HepG2 (cell line): Measurements from ENCODE around the gene TRAPPC3. TPM values are rescaled to one million over a fixed set of nuclear protein-coding genes. Genes with fewer than 3 reads are reported as not detected.

Experiments used
- EED ChIP-seq: sonication (generic); formaldehyde crosslinking; IDR thresholded peaks from 2 replicates; pipeline ENCODE4 v1.5.0; 2020; ENCODE audit warnings: mild to moderate bottlenecking, missing genetic modification reagents
- FOXA3 ChIP-seq: IDR thresholded peaks from 2 replicates; pipeline ENCODE4 v1.6.1; 2016; ENCODE audit warnings: missing genetic modification reagents, missing compliant biosample characterization
- IRF2 ChIP-seq: IDR thresholded peaks from 2 replicates; pipeline ENCODE4 v1.6.1; 2018; ENCODE audit warnings: missing genetic modification reagents, missing compliant biosample characterization
- IRX3 ChIP-seq: sonication (generic); formaldehyde crosslinking; IDR thresholded peaks from 2 replicates; pipeline ENCODE4 v1.8.1; 2023; ENCODE audit warnings: mild to moderate bottlenecking, low read depth, missing genetic modification reagents, borderline replicate concordance
- KDM2A ChIP-seq: sonication (generic); formaldehyde crosslinking; IDR thresholded peaks from 2 replicates; pipeline ENCODE4 v1.4.0; 2020; ENCODE audit warnings: low read depth, missing genetic modification reagents, borderline replicate concordance
- KLF9 ChIP-seq: IDR thresholded peaks from 2 replicates; pipeline ENCODE4 v1.6.1; 2016; ENCODE audit warnings: low read depth
- PAF1 ChIP-seq: IDR thresholded peaks from 2 replicates; pipeline ENCODE4 v1.6.1; 2016; ENCODE audit warnings: missing genetic modification reagents, missing compliant biosample characterization
- PHF5A ChIP-seq: IDR thresholded peaks from one replicate; pipeline ENCODE4 v1.6.1; 2018; ENCODE audit warnings: low read depth, missing genetic modification reagents; ENCODE audit not compliant: unreplicated experiment
- RBFOX2 ChIP-seq: fragments of 200-400 bp; formaldehyde crosslinking; IDR thresholded peaks from 2 replicates; pipeline ENCODE4 v1.6.1; 2017; ENCODE audit warnings: low read depth, mild to moderate bottlenecking, low read length
- SRSF9 ChIP-seq: fragments of 200-400 bp; formaldehyde crosslinking; IDR thresholded peaks from 2 replicates; pipeline ENCODE4 v1.6.1; 2018; ENCODE audit warnings: borderline replicate concordance, mild to moderate bottlenecking, low read depth, low read length; ENCODE audit not compliant: insufficient read depth, poor library complexity, severe bottlenecking
- TBX2 ChIP-seq: sonication (generic); formaldehyde crosslinking; IDR thresholded peaks from 2 replicates; pipeline ENCODE4 v1.5.0; 2020; ENCODE audit warnings: missing genetic modification reagents, mild to moderate bottlenecking, borderline replicate concordance
- U2AF2 ChIP-seq: fragments of 200-400 bp; formaldehyde crosslinking; IDR thresholded peaks from 2 replicates; pipeline ENCODE4 v1.6.1; 2017; ENCODE audit warnings: low read depth, mild to moderate bottlenecking, low read length
- YY1 ChIP-seq: IDR thresholded peaks from 2 replicates; pipeline ENCODE4 v1.6.1; 2011; ENCODE audit warnings: low read length, low read depth, moderate library complexity, mild to moderate bottlenecking; ENCODE audit not compliant: insufficient read depth, insufficient replicate concordance
- ZBTB42 ChIP-seq: sonication (generic); formaldehyde crosslinking; IDR thresholded peaks from 2 replicates; pipeline ENCODE4 v1.5.0; 2020; ENCODE audit warnings: mild to moderate bottlenecking, missing genetic modification reagents
- ZFP41 ChIP-seq: sonication (generic); formaldehyde crosslinking; IDR thresholded peaks from 2 replicates; pipeline ENCODE4 v1.4.0; 2020; ENCODE audit warnings: mild to moderate bottlenecking, missing genetic modification reagents, borderline replicate concordance
- ZNF572 ChIP-seq: sonication (generic); formaldehyde crosslinking; IDR thresholded peaks from 2 replicates; pipeline ENCODE4 v1.5.1; 2020; ENCODE audit warnings: mild to moderate bottlenecking, missing genetic modification reagents
- ZNF678 ChIP-seq: sonication (generic); formaldehyde crosslinking; IDR thresholded peaks from 2 replicates; pipeline ENCODE4 v1.4.0; 2020; ENCODE audit warnings: mild to moderate bottlenecking, missing genetic modification reagents
- ZZZ3 ChIP-seq: sonication (generic); formaldehyde crosslinking; IDR thresholded peaks from 2 replicates; pipeline ENCODE4 v1.4.0; 2020; ENCODE audit warnings: missing genetic modification reagents, mild to moderate bottlenecking, borderline replicate concordance
- polyA plus RNA-seq, 8 experiments: library from polyadenylated mRNA; depleted of rRNA in 3 of 8; stranded (reverse) in 7 of 8; unstranded in 1 of 8; fragments of >200 nt; fragmentation: Illumina TruSeq in 4 of 8; extraction: Trizol in 4 of 8; gene quantifications; 2 replicates each; pipeline versions ENCODE4 v1.2.1 to v1.2.3, GENCODE V29; 2011 to 2016; ENCODE audit warnings: low read depth in 4 of 8, missing spikeins in 1 of 8, mixed read lengths in 1 of 8; ENCODE audit not compliant: insufficient read depth in 1 of 8
- total RNA-seq, 5 experiments: library from RNA; depleted of rRNA; stranded (reverse); fragments of >200 nt; fragmentation: Illumina TruSeq; extraction: Trizol; gene quantifications; 2 replicates each; pipeline ENCODE4 v1.2.3, GENCODE V29; 2016; ENCODE audit warnings: low read depth in 1 of 5
- TF ChIP-seq, protein P1 (sequence below): sonication (generic); formaldehyde crosslinking; IDR thresholded peaks from 2 replicates; pipeline ENCODE4 v1.8.0; 2022; ENCODE audit warnings: missing genetic modification reagents, mild to moderate bottlenecking, borderline replicate concordance
- TF ChIP-seq, protein P2 (sequence below): sonication (generic); formaldehyde crosslinking; IDR thresholded peaks from 2 replicates; pipeline ENCODE4 v1.4.0; 2020; ENCODE audit warnings: missing genetic modification reagents
- TF ChIP-seq, protein P3 (sequence below): sonication (generic); formaldehyde crosslinking; IDR thresholded peaks from 2 replicates; pipeline ENCODE4 v1.9.0; 2021; ENCODE audit warnings: missing genetic modification reagents, mild to moderate bottlenecking, borderline replicate concordance
- TF ChIP-seq, protein P4 (sequence below): sonication (generic); formaldehyde crosslinking; IDR thresholded peaks from 2 replicates; pipeline ENCODE4 v1.8.0; 2022; ENCODE audit warnings: low read depth, missing genetic modification reagents
- TF ChIP-seq, protein P5 (sequence below): sonication (generic); formaldehyde crosslinking; IDR thresholded peaks from 2 replicates; pipeline ENCODE4 v1.4.0; 2020; ENCODE audit warnings: missing genetic modification reagents, mild to moderate bottlenecking, borderline replicate concordance

TRAPPC3 gene
- total and polyA plus RNA-seq, 2 of the 13 experiments (the other 11 are each of a cell fraction or from before 2014, with no cell fraction given): 53.7 to 62.4 TPM

DNA sequence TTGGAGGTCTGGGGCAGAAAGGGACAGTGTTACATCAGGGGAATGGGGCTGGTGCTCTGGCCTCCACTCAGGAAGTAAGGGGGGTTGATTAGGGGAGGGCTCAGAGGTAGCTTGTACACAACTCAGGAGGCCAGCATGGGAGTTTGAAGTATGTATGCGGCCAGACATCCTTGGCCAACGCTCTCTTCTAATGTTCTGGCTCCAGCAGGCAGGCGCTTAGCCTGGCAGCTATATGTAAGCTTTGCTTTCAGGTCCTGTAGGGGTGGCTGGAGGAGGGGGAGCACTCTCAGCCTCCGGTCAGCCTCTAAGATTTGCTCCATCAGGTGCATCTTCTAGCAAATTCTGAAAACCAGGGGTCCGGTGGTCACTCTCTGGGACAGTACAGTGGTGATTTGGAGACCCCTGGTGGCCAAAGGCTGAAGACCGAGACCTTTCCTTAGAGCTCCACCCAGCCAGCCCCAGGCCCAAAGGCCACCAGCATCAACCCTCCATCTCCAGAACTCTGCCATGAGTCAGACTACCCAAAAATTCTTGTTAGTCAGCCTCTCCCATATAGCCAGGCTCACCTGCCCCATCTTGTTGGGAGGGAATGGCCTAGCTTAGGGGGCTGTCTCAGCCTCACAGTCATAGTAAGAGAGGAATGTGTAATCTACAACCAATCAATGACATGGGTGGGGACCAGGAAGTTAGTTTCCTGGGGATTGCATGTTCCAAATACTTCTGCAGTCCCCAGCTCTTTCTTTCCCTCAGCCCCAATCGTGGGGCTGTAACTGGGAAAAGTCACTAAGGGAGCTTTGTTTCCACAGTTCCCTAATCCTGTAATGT, 14.6 kb downstream of the TRAPPC3 start (continued):
- TF ChIP-seq ZFP41 (CRISPR knock-in tag) (no peak), TBX2 (CRISPR knock-in tag) (peak; percentile 35; the same call in 1 of the 2 replicates), ZZZ3 (CRISPR knock-in tag) (no peak), YY1 (no peak), RBFOX2 (no peak), KLF9 (CRISPR knock-in tag) (no peak), PAF1 (CRISPR knock-in tag) (no peak), KDM2A (CRISPR knock-in tag) (peak; percentile 34; the same call in 1 of the 2 replicates), ZBTB42 (CRISPR knock-in tag) (no peak), PHF5A (no peak), IRF2 (CRISPR knock-in tag) (no peak), ZNF678 (CRISPR knock-in tag) (no peak), U2AF2 (no peak), ZNF572 (CRISPR knock-in tag) (no peak), EED (CRISPR knock-in tag) (0 out of 2 replicates have a peak, but pooled peaks have one; percentile 32), IRX3 (no peak), FOXA3 (CRISPR knock-in tag) (no peak), SRSF9 (no peak)
- TF ChIP-seq, protein P1, sequence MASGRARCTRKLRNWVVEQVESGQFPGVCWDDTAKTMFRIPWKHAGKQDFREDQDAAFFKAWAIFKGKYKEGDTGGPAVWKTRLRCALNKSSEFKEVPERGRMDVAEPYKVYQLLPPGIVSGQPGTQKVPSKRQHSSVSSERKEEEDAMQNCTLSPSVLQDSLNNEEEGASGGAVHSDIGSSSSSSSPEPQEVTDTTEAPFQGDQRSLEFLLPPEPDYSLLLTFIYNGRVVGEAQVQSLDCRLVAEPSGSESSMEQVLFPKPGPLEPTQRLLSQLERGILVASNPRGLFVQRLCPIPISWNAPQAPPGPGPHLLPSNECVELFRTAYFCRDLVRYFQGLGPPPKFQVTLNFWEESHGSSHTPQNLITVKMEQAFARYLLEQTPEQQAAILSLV (CRISPR knock-in tag): no peak
- TF ChIP-seq, protein P2, sequence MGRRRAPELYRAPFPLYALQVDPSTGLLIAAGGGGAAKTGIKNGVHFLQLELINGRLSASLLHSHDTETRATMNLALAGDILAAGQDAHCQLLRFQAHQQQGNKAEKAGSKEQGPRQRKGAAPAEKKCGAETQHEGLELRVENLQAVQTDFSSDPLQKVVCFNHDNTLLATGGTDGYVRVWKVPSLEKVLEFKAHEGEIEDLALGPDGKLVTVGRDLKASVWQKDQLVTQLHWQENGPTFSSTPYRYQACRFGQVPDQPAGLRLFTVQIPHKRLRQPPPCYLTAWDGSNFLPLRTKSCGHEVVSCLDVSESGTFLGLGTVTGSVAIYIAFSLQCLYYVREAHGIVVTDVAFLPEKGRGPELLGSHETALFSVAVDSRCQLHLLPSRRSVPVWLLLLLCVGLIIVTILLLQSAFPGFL (CRISPR knock-in tag): no peak
- TF ChIP-seq, protein P3, sequence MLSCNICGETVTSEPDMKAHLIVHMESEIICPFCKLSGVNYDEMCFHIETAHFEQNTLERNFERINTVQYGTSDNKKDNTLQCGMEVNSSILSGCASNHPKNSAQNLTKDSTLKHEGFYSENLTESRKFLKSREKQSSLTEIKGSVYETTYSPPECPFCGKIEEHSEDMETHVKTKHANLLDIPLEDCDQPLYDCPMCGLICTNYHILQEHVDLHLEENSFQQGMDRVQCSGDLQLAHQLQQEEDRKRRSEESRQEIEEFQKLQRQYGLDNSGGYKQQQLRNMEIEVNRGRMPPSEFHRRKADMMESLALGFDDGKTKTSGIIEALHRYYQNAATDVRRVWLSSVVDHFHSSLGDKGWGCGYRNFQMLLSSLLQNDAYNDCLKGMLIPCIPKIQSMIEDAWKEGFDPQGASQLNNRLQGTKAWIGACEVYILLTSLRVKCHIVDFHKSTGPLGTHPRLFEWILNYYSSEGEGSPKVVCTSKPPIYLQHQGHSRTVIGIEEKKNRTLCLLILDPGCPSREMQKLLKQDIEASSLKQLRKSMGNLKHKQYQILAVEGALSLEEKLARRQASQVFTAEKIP: no peak
- TF ChIP-seq, protein P4, sequence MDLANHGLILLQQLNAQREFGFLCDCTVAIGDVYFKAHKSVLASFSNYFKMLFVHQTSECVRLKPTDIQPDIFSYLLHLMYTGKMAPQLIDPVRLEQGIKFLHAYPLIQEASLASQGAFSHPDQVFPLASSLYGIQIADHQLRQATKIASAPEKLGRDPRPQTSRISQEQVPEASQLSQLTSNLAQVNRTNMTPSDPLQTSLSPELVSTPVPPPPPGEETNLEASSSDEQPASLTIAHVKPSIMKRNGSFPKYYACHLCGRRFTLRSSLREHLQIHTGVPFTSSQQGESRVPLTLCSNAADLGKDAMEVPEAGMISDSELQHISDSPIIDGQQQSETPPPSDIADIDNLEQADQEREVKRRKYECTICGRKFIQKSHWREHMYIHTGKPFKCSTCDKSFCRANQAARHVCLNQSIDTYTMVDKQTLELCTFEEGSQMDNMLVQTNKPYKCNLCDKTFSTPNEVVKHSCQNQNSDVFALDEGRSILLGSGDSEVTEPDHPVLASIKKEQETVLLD (CRISPR knock-in tag): no peak
- TF ChIP-seq, protein P5, sequence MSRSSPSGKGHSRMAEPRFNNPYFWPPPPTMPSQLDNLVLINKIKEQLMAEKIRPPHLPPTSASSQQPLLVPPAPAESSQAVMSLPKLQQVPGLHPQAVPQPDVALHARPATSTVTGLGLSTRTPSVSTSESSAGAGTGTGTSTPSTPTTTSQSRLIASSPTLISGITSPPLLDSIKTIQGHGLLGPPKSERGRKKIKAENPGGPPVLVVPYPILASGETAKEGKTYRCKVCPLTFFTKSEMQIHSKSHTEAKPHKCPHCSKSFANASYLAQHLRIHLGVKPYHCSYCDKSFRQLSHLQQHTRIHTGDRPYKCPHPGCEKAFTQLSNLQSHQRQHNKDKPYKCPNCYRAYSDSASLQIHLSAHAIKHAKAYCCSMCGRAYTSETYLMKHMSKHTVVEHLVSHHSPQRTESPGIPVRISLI: no peak
